SK-N-SH (cell line): ENCODE data around the gene OPCML. TPM values are rescaled to one million over a fixed set of nuclear protein-coding genes. Genes with fewer than 3 reads are reported as not detected.

Experiments
- CTCF ChIA-PET: fragments of 300-600, 350-600 bp; formaldehyde crosslinking; extraction: SDS; loops from one replicate; lab custom pipeline; 2021; lab: Yijun Ruan, JAX
- POLR2A ChIA-PET: fragments of 350-600 bp; sonication (Branson Sonifier 250); formaldehyde crosslinking; extraction: SDS; loops from one replicate; lab custom pipeline; 2020; ENCODE audit warnings: antibody characterized with exemption, inconsistent platforms; lab: Yijun Ruan, JAX
- DNase-seq: peaks from one replicate; pipeline ENCODE4 v3.0.0; 2012
- H2AFZ ChIP-seq: fragments of 200-600 bp; sonication (generic); 2 replicates; pipeline ENCODE4 v1.8.1; 2016; ENCODE audit warnings: antibody characterized with exemption, mild to moderate bottlenecking, low read depth
- H3F3A ChIP-seq: fragments of 200-600 bp; sonication (generic); replicated peaks from 2 replicates; pipeline ENCODE3; 2016; ENCODE audit warnings: antibody characterized with exemption, mild to moderate bottlenecking; ENCODE audit not compliant: insufficient read depth
- H3K27ac ChIP-seq, 2 experiments: fragments of 200-500 bp in 1 of 2; fragments of 200-600 bp in 1 of 2; sonication (Bioruptor generic) in 1 of 2; sonication (generic), shearing (Covaris generic) in 1 of 2; 2 replicates each; pipeline versions ENCODE4 v1.5.1 to v1.6.1; 2014 to 2016; ENCODE audit warnings: low read depth in 2 of 2, inconsistent platforms in 1 of 2, low read length in 1 of 2, mild to moderate bottlenecking in 1 of 2, mixed read lengths in 1 of 2
- H3K27me3 ChIP-seq: fragments of 200-600 bp; sonication (generic), shearing (Covaris generic); 2 replicates; pipeline ENCODE4 v1.6.1; 2016; ENCODE audit warnings: mixed run types; ENCODE audit not compliant: insufficient read depth
- H3K36me3 ChIP-seq, 2 experiments: fragments of 200-500 bp in 1 of 2; fragments of 200-600 bp in 1 of 2; sonication (Bioruptor generic) in 1 of 2; sonication (generic) in 1 of 2; replicated peaks in 1 of 2; 2 replicates each; pipeline versions ENCODE3 to v1.5.1; 2014 to 2016; ENCODE audit warnings: low read length in 1 of 2, mild to moderate bottlenecking in 1 of 2; ENCODE audit not compliant: insufficient read depth in 2 of 2, control insufficient read depth in 1 of 2
- H3K4me1 ChIP-seq, 2 experiments: fragments of 200-500 bp in 1 of 2; fragments of 200-600 bp in 1 of 2; sonication (Bioruptor generic) in 1 of 2; sonication (generic), shearing (Covaris generic) in 1 of 2; 2 replicates each; pipeline versions ENCODE4 v1.5.1 to v1.6.1; 2014 to 2016; ENCODE audit warnings: low read depth in 1 of 2, low read length in 1 of 2, mixed run types in 1 of 2; ENCODE audit not compliant: insufficient read depth in 2 of 2, control insufficient read depth in 1 of 2
- H3K4me2 ChIP-seq: fragments of 200-600 bp; sonication (generic), shearing (Covaris generic); 2 replicates; pipeline ENCODE4 v1.6.1; 2017; ENCODE audit warnings: mixed run types
- H3K4me3 ChIP-seq, 2 experiments: fragments of 200-500 bp in 1 of 2; fragments of 200-600 bp in 1 of 2; sonication (Bioruptor generic) in 1 of 2; sonication (generic), shearing (Covaris generic) in 1 of 2; 2 replicates each; pipeline versions ENCODE4 v1.5.1 to v1.8.1; 2014 to 2016; ENCODE audit warnings: low read depth in 2 of 2, inconsistent platforms in 1 of 2, low read length in 1 of 2, mild to moderate bottlenecking in 1 of 2, mixed read lengths in 1 of 2, moderate library complexity in 1 of 2
- H3K79me2 ChIP-seq: fragments of 200-600 bp; sonication (generic); 2 replicates; pipeline ENCODE4 v1.8.1; 2017; ENCODE audit warnings: mild to moderate bottlenecking; ENCODE audit not compliant: insufficient read depth
- H3K9ac ChIP-seq: fragments of 200-600 bp; sonication (generic); 2 replicates; pipeline ENCODE4 v1.6.1; 2017; ENCODE audit warnings: mixed run types
- H3K9me2 ChIP-seq: fragments of 200-600 bp; sonication (generic); 2 replicates; pipeline ENCODE4 v1.6.1; 2017; ENCODE audit warnings: mixed run types
- H3K9me3 ChIP-seq: fragments of 200-600 bp; sonication (generic); 2 replicates; pipeline ENCODE4 v1.6.1; 2017; ENCODE audit warnings: mixed run types, mild to moderate bottlenecking, moderate library complexity
- H4K20me1 ChIP-seq: fragments of 200-600 bp; sonication (generic); 2 replicates; pipeline ENCODE4 v1.6.1; 2017; ENCODE audit warnings: mild to moderate bottlenecking, mixed run types; ENCODE audit not compliant: insufficient read depth
- ELF1 ChIP-seq: IDR thresholded peaks from 2 replicates; pipeline ENCODE4 v1.4.0; 2012
- EP300 ChIP-seq, 2 experiments: IDR thresholded peaks; 2 replicates each; pipeline versions ENCODE4 v1.4.0 to v1.6.1; 2012; ENCODE audit warnings: borderline replicate concordance in 1 of 2, low read depth in 1 of 2, low read length in 1 of 2
- EZH2phosphoT487 ChIP-seq: fragments of 200-600 bp; sonication (generic); IDR thresholded peaks from 2 replicates; pipeline ENCODE4 v1.6.1; 2017; ENCODE audit warnings: low read depth, mixed run types, mild to moderate bottlenecking, antibody characterized with exemption, moderate library complexity, borderline replicate concordance
- FOSL2 ChIP-seq: IDR thresholded peaks from 2 replicates; pipeline ENCODE4 v1.4.0; 2012; ENCODE audit warnings: low read depth, mild to moderate bottlenecking, moderate library complexity, borderline replicate concordance
- IRF3 ChIP-seq: fragments of 150-350 bp; IDR thresholded peaks from 2 replicates; pipeline ENCODE4 v1.6.1; 2016; ENCODE audit warnings: mild to moderate bottlenecking, low read depth, low read length
- MXI1 ChIP-seq: IDR thresholded peaks from 2 replicates; pipeline ENCODE4 v1.6.1; 2012; ENCODE audit warnings: mild to moderate bottlenecking, low read depth, low read length, improper control_type of control experiment
- NFIC ChIP-seq: IDR thresholded peaks from 2 replicates; pipeline ENCODE4 v1.4.0; 2012; ENCODE audit warnings: borderline replicate concordance
- NRF1 ChIP-seq: IDR thresholded peaks from 2 replicates; pipeline ENCODE4 v1.6.1; 2012; ENCODE audit warnings: low read depth, mild to moderate bottlenecking, low read length
- PBX3 ChIP-seq: IDR thresholded peaks from 2 replicates; pipeline ENCODE4; 2012
- POLR2AphosphoS5 ChIP-seq: IDR thresholded peaks from 2 replicates; pipeline ENCODE4 v1.6.1; 2012; ENCODE audit warnings: low read depth, low read length
- REST ChIP-seq: IDR thresholded peaks from 2 replicates; pipeline ENCODE4 v1.6.1; 2012; ENCODE audit warnings: mild to moderate bottlenecking, low read depth, low read length, moderate library complexity
- RFX5 ChIP-seq: IDR thresholded peaks from 2 replicates; pipeline ENCODE4 v1.6.1; 2012; ENCODE audit warnings: mild to moderate bottlenecking, improper control_type of control experiment, low read length
- RXRA ChIP-seq: IDR thresholded peaks from 2 replicates; pipeline ENCODE4 v1.4.0; 2012; ENCODE audit warnings: low read depth, mild to moderate bottlenecking, borderline replicate concordance
- USF1 ChIP-seq: IDR thresholded peaks from 2 replicates; pipeline ENCODE4 v1.4.0; 2012; ENCODE audit warnings: low read depth, borderline replicate concordance
- WGBS: methylation state at CpG from one replicate; pipeline ENCODE4 v1.1.6; 2017; ENCODE audit warnings: low lambda C conversion rate; 5-methylcytosine and 5-hydroxymethylcytosine counted together
- polyA plus RNA-seq, 3 experiments: library from polyadenylated mRNA; depleted of rRNA; stranded (reverse); fragments of >200 nt; gene quantifications; 2 replicates each; pipeline ENCODE4 v1.2.3, GENCODE V29; 2012

The OPCML gene
- polyA plus RNA-seq, 1 of the 3 experiments (the other 2 are of a cell fraction): not detected

- CTCF ChIA-PET: no interaction called here
- no peaks in the 10 kb centered on the region for H3K36me3 ChIP-seq
- H3K9me2 ChIP-seq: no peaks in the 10 kb centered on the region
- TF ChIP-seq MXI1: no peak
- TF ChIP-seq, all 33 proteins: peak for 0
- no peak for DNase-seq
- POLR2A ChIA-PET: no interaction called here
- no peaks in the 10 kb centered on the region for H3F3A ChIP-seq
- no peaks in the 10 kb centered on the region for H3K79me2 ChIP-seq
- no peak overlapping the region for H3K9ac ChIP-seq
- H3K27me3 ChIP-seq: no peaks in the 10 kb centered on the region
- H3K4me3 ChIP-seq: no peak overlapping the region
- WGBS: 30% methylated on average over 2 of the region's 4 CpGs
- H4K20me1 ChIP-seq: no peaks in the 10 kb centered on the region
- H3K4me1 ChIP-seq: no peaks in the 10 kb centered on the region; a peak in 2 of 4 replicates
- H3K27ac ChIP-seq: no peak overlapping the region
- no peak overlapping the region for H2AFZ ChIP-seq
- no peak overlapping the region for H3K4me2 ChIP-seq
- no peaks in the 10 kb centered on the region for H3K9me3 ChIP-seq
These were observed 145.4 kb downstream of the OPCML start for GRCh38 chr11:133386852-133387251.

GRCh38 chr11:133386262-133386661, 146.0 kb downstream of the OPCML start:
- Histone ChIP-seq H3K9me2 (no peaks in the 10 kb centered on the region), H3F3A (no peaks in the 10 kb centered on the region), H3K36me3 (no peaks in the 10 kb centered on the region), H3K4me3 (no peak overlapping the region), H3K4me1 (no peaks in the 10 kb centered on the region; a peak in 2 of 4 replicates), H2AFZ (no peak overlapping the region), H3K79me2 (no peaks in the 10 kb centered on the region), H3K27ac (no peak overlapping the region), H3K27me3 (no peaks in the 10 kb centered on the region), H3K9me3 (no peaks in the 10 kb centered on the region), H4K20me1 (no peaks in the 10 kb centered on the region), H3K9ac (no peak overlapping the region), H3K4me2 (no peak overlapping the region)
- ChIA-PET POLR2A (no interaction called here), CTCF (interaction anchor here (1.0 to 1.1 kb wide), 3 partner anchors 38 to 435 kb away, joined by 3 to 5 read pairs (median 3); no protein-coding TSS in a partner anchor)
- WGBS: under 1% methylated on average over 4 of the region's 4 CpGs
- DNase-seq: peak; percentile 56
- no peak for TF ChIP-seq ELF1
- TF ChIP-seq EZH2phosphoT487: no peak
- no peak for TF ChIP-seq PBX3
- TF ChIP-seq RFX5: no peak
- no peak for TF ChIP-seq IRF3
- TF ChIP-seq REST: no peak
- TF ChIP-seq POLR2AphosphoS5: no peak
- TF ChIP-seq EP300 (IDR thresholded peaks at IDR 0.05; ENCODE audit: borderline replicate concordance in 1 of 2, low read depth in 1 of 2, low read length in 1 of 2): no peak
- TF ChIP-seq NFIC: no peak
- no peak for TF ChIP-seq USF1
- no peak for TF ChIP-seq FOSL2
- no peak for TF ChIP-seq NRF1
- no peak for TF ChIP-seq RXRA
- TF ChIP-seq, all 33 proteins: peak for 0
